Ishikawa (cell line): Measurements from ENCODE around the gene COG7.

Source experiments
- CEBPB ChIP-seq: IDR thresholded peaks from 2 replicates; pipeline ENCODE4 v1.6.1; 2012
- CREB1 ChIP-seq: IDR thresholded peaks from 2 replicates; pipeline ENCODE4 v1.6.1; 2012; ENCODE audit warnings: low read depth
- EGR1 ChIP-seq: IDR thresholded peaks from 2 replicates; pipeline ENCODE4 v1.6.1; 2012
- EP300 ChIP-seq: IDR thresholded peaks from 2 replicates; pipeline ENCODE4 v1.6.1; 2012; ENCODE audit warnings: borderline replicate concordance
- FOXM1 ChIP-seq: IDR thresholded peaks from 2 replicates; pipeline ENCODE4 v1.6.1; 2012; ENCODE audit warnings: low read depth, borderline replicate concordance
- MAX ChIP-seq: IDR thresholded peaks from 2 replicates; pipeline ENCODE4 v1.6.1; 2012
- NFIC ChIP-seq: IDR thresholded peaks from 2 replicates; pipeline ENCODE4 v1.6.1; 2012
- RAD21 ChIP-seq: IDR thresholded peaks from 2 replicates; pipeline ENCODE4 v1.6.1; 2012; ENCODE audit warnings: low read depth
- TAF1 ChIP-seq: IDR thresholded peaks from 2 replicates; pipeline ENCODE4 v1.6.1; 2012; ENCODE audit warnings: low read depth, mild to moderate bottlenecking
- TCF12 ChIP-seq: IDR thresholded peaks from 2 replicates; pipeline ENCODE4 v1.6.1; 2012; ENCODE audit warnings: low read depth
- TEAD4 ChIP-seq: IDR thresholded peaks from 2 replicates; pipeline ENCODE4 v1.6.1; 2012
- YY1 ChIP-seq: IDR thresholded peaks from 2 replicates; pipeline ENCODE4 v1.6.1; 2012; ENCODE audit warnings: low read depth
- ZBTB7A ChIP-seq: IDR thresholded peaks from 2 replicates; pipeline ENCODE4 v1.6.1; 2012; ENCODE audit warnings: low read depth
- TF ChIP-seq, protein P1 (sequence below): IDR thresholded peaks from 2 replicates; pipeline ENCODE4 v1.6.1; 2012; ENCODE audit warnings: low read depth, mild to moderate bottlenecking
- TF ChIP-seq, protein P2 (sequence below): IDR thresholded peaks from 2 replicates; pipeline ENCODE4 v1.6.1; 2012

The COG7 gene

GRCh38 chr16:23387666-23388065 lies 65.3 kb downstream of the COG7 start:
- no peak for TF ChIP-seq TAF1
- no peak for TF ChIP-seq TEAD4
- TF ChIP-seq ZBTB7A, result no peak
- no peak for TF ChIP-seq MAX
- TF ChIP-seq EGR1, result no peak
- TF ChIP-seq RAD21, result no peak
- TF ChIP-seq FOXM1, result no peak
- TF ChIP-seq YY1, result no peak
- no peak for TF ChIP-seq CEBPB

DNA sequence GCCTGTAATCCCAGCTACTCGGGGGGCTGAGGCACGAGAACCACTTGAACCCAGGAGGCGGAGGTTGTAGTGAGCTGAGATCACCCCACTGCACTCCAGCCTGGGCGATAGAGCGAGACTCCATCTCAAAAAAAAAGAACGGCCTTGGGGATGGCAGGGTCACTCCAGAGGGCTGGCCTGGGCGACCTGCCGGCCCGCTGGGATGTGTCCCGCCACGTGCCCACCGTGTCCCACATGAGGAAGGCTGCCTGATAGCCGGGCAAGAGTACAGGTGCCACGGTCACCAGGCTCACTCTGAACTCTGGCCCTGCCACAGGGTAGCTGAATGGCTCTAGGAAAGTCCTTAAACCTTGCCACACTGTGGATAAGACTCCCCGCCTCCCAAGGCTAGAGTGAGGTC lies 67.5 kb downstream of the COG7 start:
- no peak for TF ChIP-seq CEBPB
- TF ChIP-seq, protein P1, sequence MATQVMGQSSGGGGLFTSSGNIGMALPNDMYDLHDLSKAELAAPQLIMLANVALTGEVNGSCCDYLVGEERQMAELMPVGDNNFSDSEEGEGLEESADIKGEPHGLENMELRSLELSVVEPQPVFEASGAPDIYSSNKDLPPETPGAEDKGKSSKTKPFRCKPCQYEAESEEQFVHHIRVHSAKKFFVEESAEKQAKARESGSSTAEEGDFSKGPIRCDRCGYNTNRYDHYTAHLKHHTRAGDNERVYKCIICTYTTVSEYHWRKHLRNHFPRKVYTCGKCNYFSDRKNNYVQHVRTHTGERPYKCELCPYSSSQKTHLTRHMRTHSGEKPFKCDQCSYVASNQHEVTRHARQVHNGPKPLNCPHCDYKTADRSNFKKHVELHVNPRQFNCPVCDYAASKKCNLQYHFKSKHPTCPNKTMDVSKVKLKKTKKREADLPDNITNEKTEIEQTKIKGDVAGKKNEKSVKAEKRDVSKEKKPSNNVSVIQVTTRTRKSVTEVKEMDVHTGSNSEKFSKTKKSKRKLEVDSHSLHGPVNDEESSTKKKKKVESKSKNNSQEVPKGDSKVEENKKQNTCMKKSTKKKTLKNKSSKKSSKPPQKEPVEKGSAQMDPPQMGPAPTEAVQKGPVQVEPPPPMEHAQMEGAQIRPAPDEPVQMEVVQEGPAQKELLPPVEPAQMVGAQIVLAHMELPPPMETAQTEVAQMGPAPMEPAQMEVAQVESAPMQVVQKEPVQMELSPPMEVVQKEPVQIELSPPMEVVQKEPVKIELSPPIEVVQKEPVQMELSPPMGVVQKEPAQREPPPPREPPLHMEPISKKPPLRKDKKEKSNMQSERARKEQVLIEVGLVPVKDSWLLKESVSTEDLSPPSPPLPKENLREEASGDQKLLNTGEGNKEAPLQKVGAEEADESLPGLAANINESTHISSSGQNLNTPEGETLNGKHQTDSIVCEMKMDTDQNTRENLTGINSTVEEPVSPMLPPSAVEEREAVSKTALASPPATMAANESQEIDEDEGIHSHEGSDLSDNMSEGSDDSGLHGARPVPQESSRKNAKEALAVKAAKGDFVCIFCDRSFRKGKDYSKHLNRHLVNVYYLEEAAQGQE, result no peak

GRCh38 chr16:23384878-23385277 lies 68.1 kb downstream of the COG7 start:
- TF ChIP-seq FOXM1 (no peak), EGR1 (no peak), EP300 (no peak), NFIC (no peak), TEAD4 (no peak), TCF12 (no peak), MAX (no peak), RAD21 (no peak), YY1 (no peak), CEBPB (no peak), ZBTB7A (no peak), TAF1 (no peak), CREB1 (no peak)
- TF ChIP-seq, protein P2, sequence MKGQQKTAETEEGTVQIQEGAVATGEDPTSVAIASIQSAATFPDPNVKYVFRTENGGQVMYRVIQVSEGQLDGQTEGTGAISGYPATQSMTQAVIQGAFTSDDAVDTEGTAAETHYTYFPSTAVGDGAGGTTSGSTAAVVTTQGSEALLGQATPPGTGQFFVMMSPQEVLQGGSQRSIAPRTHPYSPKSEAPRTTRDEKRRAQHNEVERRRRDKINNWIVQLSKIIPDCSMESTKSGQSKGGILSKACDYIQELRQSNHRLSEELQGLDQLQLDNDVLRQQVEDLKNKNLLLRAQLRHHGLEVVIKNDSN, result no peak
- TF ChIP-seq, protein P1, result no peak

- TF ChIP-seq TCF12 (no peak), EGR1 (no peak), RAD21 (no peak), YY1 (no peak)
These were observed 69.1 kb downstream of the COG7 start for GRCh38 chr16:23383881-23384280.

DNA sequence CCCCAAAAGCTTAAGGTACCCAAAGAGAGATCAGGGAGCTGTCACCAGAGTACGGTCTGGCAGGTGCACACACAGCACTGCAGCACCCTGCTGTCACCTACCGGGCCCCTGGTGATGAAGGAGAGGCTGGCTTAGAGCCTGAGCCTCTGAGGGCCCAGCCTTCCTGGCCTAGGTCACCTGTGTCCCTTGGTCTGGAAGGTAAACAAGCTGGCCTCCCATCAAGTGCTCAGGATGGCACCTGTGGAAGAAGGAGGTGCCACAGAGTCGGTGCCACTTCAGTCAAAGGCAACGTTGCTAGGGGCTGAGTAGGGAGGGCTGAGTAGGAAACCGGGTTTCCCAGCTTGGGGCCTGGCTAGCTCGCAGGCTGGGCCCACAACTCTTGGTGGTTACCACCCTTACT lies 70.7 kb downstream of the COG7 start:
- no peak for TF ChIP-seq CEBPB
- TF ChIP-seq YY1, result no peak
- no peak for TF ChIP-seq NFIC
- TF ChIP-seq, protein P1, result no peak
- no peak for TF ChIP-seq TEAD4
- TF ChIP-seq ZBTB7A, result no peak
- TF ChIP-seq CREB1, result no peak
- no peak for TF ChIP-seq TCF12
- no peak for TF ChIP-seq EP300
- TF ChIP-seq RAD21, result no peak
- TF ChIP-seq FOXM1, result no peak
- TF ChIP-seq TAF1, result no peak
- TF ChIP-seq, protein P2, result no peak
- no peak for TF ChIP-seq MAX
- TF ChIP-seq EGR1, result no peak
